Mucosa of descending colon (tissue), 3 donors: Measurements from ENCODE around the gene MRPS6. TPM values are rescaled to one million over a fixed set of nuclear protein-coding genes. Genes with fewer than 3 reads are reported as not detected.

Experiments
- ATAC-seq: fragments of 200-7000 bp; cut with Tn5 transposase; one replicate; pipeline ENCODE4 v1.9.1; 2020; ENCODE audit warnings: mild to moderate bottlenecking, moderate library complexity
- DNase-seq, 3 donors: peaks; one replicate each; pipeline ENCODE4 v3.0.0-alpha.2; 2020
- H3K36me3 ChIP-seq: fragments of 200-600 bp; one replicate; pipeline ENCODE4 v1.8.0; 2021; ENCODE audit warnings: low read depth, mild to moderate bottlenecking
- H3K4me1 ChIP-seq: fragments of 200-600 bp; one replicate; pipeline ENCODE4 v1.8.0; 2021; ENCODE audit warnings: low read depth, mild to moderate bottlenecking
- H3K4me3 ChIP-seq: fragments of 200-600 bp; one replicate; pipeline ENCODE4 v1.8.0; 2021; ENCODE audit warnings: mild to moderate bottlenecking
- H3K9me3 ChIP-seq: fragments of 200-600 bp; one replicate; pipeline ENCODE4 v1.8.0; 2021; ENCODE audit warnings: mild to moderate bottlenecking
- intact Hi-C, 2 donors: fragments of 100-400 bp; cut with DNase I in 1 of 2; cut with micrococcal nuclease in 1 of 2; formaldehyde crosslinking; loops; one replicate each; pipeline versions ENCODE4 v1.11.0 to v1.11.1; 2022; cut with DNase I, micrococcal nuclease
- total RNA-seq, 3 donors: library from RNA; stranded (reverse); fragmentation: NEBNext Ultra II Directional in 2 of 3; extraction: Animal tissue kit (Norgen Biotek cat#: 25700) in 2 of 3; gene quantifications; one replicate each; pipeline versions ENCODE4 v1.2.1 to v1.2.4, GENCODE V29; 2021 to 2023
- TF ChIP-seq, protein P1 (sequence below): fragments of 200-600 bp; IDR thresholded peaks from one replicate; pipeline ENCODE4 v1.8.0; 2022; ENCODE audit warnings: antibody characterized with exemption, mild to moderate bottlenecking
- donor health status: DM: no; HTN: no; CAD: no; lungs with moderate emphysema.
- donor health status: DM: no; HTN: no; CAD: no.
- donor health status: DM: no; HTN: yes; CAD: no.

The MRPS6 gene
- total RNA-seq, 3 donors from 2014 or later: 38.7 to 102 (median 42.6) TPM

GRCh38 chr21:34110594-34111202 lies 37.3 kb downstream of the MRPS6 start:
- intact Hi-C loops: no loop called here

DNA sequence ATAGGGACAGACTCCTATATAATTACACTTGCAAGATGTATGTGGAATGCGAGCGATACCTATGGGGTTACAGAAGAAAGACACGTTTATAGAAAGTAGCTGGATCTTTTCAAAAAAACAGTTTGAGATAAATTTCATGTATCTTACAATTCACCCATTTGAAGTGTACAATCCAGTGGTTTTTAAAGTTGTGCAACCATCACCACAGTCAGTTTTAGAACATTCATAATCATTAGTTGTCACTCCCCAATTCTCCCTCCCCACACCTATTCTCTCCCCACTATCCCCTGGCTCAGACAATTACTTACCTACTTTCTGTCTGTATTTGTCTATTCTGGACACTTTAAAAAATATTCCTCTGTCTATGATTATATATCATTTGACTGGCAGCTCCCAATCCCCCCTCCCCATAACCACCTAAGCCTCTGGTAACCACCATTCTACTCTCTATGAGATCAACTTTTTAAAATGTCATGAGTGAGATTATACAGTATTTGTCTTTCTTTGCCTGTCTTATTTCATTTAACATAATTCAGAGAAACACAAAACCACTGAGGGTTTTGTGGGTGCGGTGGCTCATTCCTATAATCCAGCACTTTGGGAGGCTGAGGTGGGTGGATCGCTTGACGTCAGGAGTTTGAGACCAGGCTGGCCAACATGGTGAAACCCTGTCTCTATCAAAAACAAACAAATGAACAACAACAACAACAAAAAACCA lies 39.1 kb downstream of the MRPS6 start:
- Histone ChIP-seq H3K36me3 (no peaks in the 10 kb centered on the region), H3K4me3 (no peak overlapping the region), H3K4me1 (peaks cover 6% of the 10 kb centered on the region), H3K9me3 (no peaks in the 10 kb centered on the region)
- intact Hi-C loops: no loop called here
- TF ChIP-seq, protein P1, sequence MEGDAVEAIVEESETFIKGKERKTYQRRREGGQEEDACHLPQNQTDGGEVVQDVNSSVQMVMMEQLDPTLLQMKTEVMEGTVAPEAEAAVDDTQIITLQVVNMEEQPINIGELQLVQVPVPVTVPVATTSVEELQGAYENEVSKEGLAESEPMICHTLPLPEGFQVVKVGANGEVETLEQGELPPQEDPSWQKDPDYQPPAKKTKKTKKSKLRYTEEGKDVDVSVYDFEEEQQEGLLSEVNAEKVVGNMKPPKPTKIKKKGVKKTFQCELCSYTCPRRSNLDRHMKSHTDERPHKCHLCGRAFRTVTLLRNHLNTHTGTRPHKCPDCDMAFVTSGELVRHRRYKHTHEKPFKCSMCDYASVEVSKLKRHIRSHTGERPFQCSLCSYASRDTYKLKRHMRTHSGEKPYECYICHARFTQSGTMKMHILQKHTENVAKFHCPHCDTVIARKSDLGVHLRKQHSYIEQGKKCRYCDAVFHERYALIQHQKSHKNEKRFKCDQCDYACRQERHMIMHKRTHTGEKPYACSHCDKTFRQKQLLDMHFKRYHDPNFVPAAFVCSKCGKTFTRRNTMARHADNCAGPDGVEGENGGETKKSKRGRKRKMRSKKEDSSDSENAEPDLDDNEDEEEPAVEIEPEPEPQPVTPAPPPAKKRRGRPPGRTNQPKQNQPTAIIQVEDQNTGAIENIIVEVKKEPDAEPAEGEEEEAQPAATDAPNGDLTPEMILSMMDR: no peak
- DNase-seq (no peak), ATAC-seq (no peak)

More at GRCh38 chr21:34110594-34111202, 37.3 kb downstream of the MRPS6 start:
- ATAC-seq (no peak), DNase-seq (no peak)
- TF ChIP-seq, protein P1: no peak
- Histone ChIP-seq H3K36me3 (no peaks in the 10 kb centered on the region), H3K4me1 (no peaks in the 10 kb centered on the region), H3K9me3 (no peaks in the 10 kb centered on the region), H3K4me3 (no peak overlapping the region)

DNA sequence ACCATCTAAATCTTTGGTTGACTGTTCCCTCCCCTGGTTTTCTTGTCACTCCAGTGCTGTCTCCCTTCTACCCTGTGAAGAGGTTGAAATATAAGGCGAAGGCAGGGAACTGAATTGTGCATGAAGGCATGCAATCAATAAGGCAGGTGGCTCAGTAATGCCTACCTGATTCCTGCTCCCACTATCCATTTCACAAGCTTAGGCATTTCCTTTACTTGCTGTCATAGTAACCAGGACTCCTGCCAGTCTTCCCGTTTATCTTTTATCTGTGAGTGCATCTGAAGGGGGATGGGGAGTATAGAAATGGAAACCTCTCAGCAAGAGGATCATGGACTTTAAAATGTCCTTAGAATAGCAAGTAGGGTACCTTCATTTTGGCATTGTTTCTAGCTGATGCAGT lies 40.5 kb downstream of the MRPS6 start:
- Histone ChIP-seq H3K36me3 (no peaks in the 10 kb centered on the region), H3K4me3 (no peak overlapping the region), H3K4me1 (peaks cover 8% of the 10 kb centered on the region), H3K9me3 (no peaks in the 10 kb centered on the region)
- ATAC-seq (no peak), DNase-seq (no peak)
- intact Hi-C loops: no loop called here
- TF ChIP-seq, protein P1: no peak

- ATAC-seq (no peak), DNase-seq (no peak)
- TF ChIP-seq, protein P1: no peak
- H3K4me3 ChIP-seq: no peak overlapping the region
- intact Hi-C loops: no loop called here
- peaks cover 13% of the 10 kb centered on the region for H3K4me1 ChIP-seq
- no peaks in the 10 kb centered on the region for H3K9me3 ChIP-seq
- H3K36me3 ChIP-seq: no peaks in the 10 kb centered on the region
Measured at GRCh38 chr21:34115160-34115559, 41.8 kb downstream of the MRPS6 start.

DNA sequence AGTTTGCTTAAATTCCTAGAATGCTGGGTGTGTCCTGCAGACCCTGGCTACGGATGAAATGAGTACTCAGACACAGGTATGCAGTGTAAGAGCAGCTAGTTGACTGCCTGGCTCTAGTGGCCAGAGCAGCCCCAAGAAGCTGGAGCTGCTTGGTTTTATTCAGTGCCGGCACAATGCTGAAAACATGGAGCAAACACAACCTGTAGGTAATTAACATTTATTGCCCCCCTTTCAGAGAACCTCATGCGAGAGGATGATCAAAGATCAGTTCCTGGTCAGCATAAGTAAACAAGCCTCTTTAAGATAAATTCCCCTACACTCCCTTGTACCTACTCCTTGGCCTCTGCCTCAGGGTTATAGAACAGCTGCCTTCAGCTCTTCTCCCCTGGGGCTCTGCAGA lies 43.2 kb downstream of the MRPS6 start:
- Histone ChIP-seq H3K4me1 (peaks cover 15% of the 10 kb centered on the region), H3K4me3 (no peak overlapping the region), H3K9me3 (no peaks in the 10 kb centered on the region), H3K36me3 (no peaks in the 10 kb centered on the region)
- DNase-seq (peak in 2 of 3 donors; percentile 41 to 48), ATAC-seq (peak; percentile 96)
- intact Hi-C loops: no loop called here
- TF ChIP-seq, protein P1: no peak
